T-helper 2 cell treated with Interferon-gamma antibody and Interleukin-4, amounts not matched to agents 100 ng/mL and 5 ng/mL, for 36 hours (primary cell): ENCODE measurements around the gene BCAR3. TPM values are rescaled to one million over a fixed set of nuclear protein-coding genes. Genes with fewer than 3 reads are reported as not detected.

Source experiments
- intact Hi-C: fragments of 100-400 bp; cut with micrococcal nuclease; formaldehyde crosslinking; loops from one replicate; pipeline ENCODE4 v1.15.1; 2023
- total RNA-seq: library from RNA; stranded (reverse); gene quantifications from 2 replicates; pipeline ENCODE4 v1.2.3, GENCODE V29; 2022

The BCAR3 gene
- total RNA-seq, 1 donor from 2014 or later, result 8.6 TPM

- intact Hi-C loops, result no loop called here
Measured at GRCh38 chr1:93619507-93620171, 62.0 kb downstream of the BCAR3 start.

- intact Hi-C loops, result no loop called here
Measured at GRCh38 chr1:93617670-93618499, 63.8 kb downstream of the BCAR3 start.

GRCh38 chr1:93616996-93617669, 64.5 kb downstream of the BCAR3 start:
- intact Hi-C loops, result no loop called here

GRCh38 chr1:93616221-93616995, 65.2 kb downstream of the BCAR3 start:
- intact Hi-C loops, result no loop called here

GRCh38 chr1:93615582-93616150, 66.0 kb downstream of the BCAR3 start:
- intact Hi-C loops, result no loop called here

- intact Hi-C loops, result no loop called here
Measured at GRCh38 chr1:93614986-93615581, 66.6 kb downstream of the BCAR3 start.

GRCh38 chr1:93614541-93614940, 67.1 kb downstream of the BCAR3 start:
- intact Hi-C loops, result no loop called here

GRCh38 chr1:93613898-93614297, 67.7 kb downstream of the BCAR3 start:
- intact Hi-C loops, result no loop called here

- intact Hi-C loops, result no loop called here
Measured at GRCh38 chr1:93612510-93612909, 69.1 kb downstream of the BCAR3 start.

- intact Hi-C loops, result no loop called here
Measured at GRCh38 chr1:93611668-93612067, 70.0 kb downstream of the BCAR3 start.

- intact Hi-C loops, result no loop called here
Measured at GRCh38 chr1:93609536-93609935, 72.1 kb downstream of the BCAR3 start.

GRCh38 chr1:93608187-93609109, 73.2 kb downstream of the BCAR3 start:
- intact Hi-C loops, result no loop called here

- intact Hi-C loops, result no loop called here
Measured at GRCh38 chr1:93607814-93608186, 73.8 kb downstream of the BCAR3 start.

- intact Hi-C loops, result no loop called here
Measured at GRCh38 chr1:93605812-93606512, 75.7 kb downstream of the BCAR3 start.

- intact Hi-C loops, result no loop called here
Measured at GRCh38 chr1:93605026-93605568, 76.5 kb downstream of the BCAR3 start.

- intact Hi-C loops, result no loop called here
Measured at GRCh38 chr1:93604411-93604810, 77.2 kb downstream of the BCAR3 start.

- intact Hi-C loops, result no loop called here
Measured at GRCh38 chr1:93603601-93604000, 78.0 kb downstream of the BCAR3 start.

- intact Hi-C loops, result no loop called here
Measured at GRCh38 chr1:93603106-93603505, 78.5 kb downstream of the BCAR3 start.

- intact Hi-C loops, result no loop called here
Measured at GRCh38 chr1:93602101-93602500, 79.5 kb downstream of the BCAR3 start.
